ENCODE data around the gene KIF26A. TPM values are rescaled to one million over a fixed set of nuclear protein-coding genes. Genes with fewer than 3 reads are reported as not detected.

KIF26A gene
- total RNA-seq, 1 experiment from 2014 or later: 3.1 TPM

DNA sequence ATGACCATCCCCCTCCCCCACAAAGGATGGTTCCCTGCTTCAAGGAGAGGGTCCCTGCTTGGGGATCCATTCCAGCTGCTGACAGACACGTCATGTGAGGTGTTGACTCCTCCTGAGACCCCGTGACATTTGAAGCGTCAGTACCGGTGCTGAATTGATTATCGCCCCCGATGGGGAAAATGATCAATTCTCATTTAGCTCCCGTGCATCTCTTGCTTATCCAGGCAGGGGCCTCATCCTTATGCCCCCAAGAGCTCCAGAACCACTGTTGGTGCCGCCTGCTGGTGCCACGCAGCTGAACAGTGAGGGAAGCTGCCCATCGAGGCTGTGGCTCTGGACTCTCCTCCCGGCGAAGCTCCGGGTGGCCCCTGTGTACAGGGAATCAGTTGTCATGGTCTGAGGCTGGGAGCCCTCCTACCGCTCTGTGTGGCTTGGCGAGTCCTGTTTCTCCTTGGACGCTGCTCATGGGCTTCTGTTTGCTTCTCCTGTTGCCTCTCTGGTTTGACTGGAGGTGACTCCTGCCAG is 4.6 kb downstream of the KIF26A start:
- no peaks in the 10 kb centered on the region for H4K20me1 ChIP-seq (ENCODE audit: low read length)
- no peaks in the 10 kb centered on the region for H3F3A ChIP-seq (ENCODE audit: low read length, unreplicated experiment)
- TF ChIP-seq EZH2 (IDR thresholded peaks at IDR 0.05; ENCODE audit: low read length, unreplicated experiment) (no peak), EZH2phosphoT487 (IDR thresholded peaks at IDR 0.05; ENCODE audit: borderline replicate concordance, low read length) (no peak)
- TF ChIP-seq, protein P1, sequence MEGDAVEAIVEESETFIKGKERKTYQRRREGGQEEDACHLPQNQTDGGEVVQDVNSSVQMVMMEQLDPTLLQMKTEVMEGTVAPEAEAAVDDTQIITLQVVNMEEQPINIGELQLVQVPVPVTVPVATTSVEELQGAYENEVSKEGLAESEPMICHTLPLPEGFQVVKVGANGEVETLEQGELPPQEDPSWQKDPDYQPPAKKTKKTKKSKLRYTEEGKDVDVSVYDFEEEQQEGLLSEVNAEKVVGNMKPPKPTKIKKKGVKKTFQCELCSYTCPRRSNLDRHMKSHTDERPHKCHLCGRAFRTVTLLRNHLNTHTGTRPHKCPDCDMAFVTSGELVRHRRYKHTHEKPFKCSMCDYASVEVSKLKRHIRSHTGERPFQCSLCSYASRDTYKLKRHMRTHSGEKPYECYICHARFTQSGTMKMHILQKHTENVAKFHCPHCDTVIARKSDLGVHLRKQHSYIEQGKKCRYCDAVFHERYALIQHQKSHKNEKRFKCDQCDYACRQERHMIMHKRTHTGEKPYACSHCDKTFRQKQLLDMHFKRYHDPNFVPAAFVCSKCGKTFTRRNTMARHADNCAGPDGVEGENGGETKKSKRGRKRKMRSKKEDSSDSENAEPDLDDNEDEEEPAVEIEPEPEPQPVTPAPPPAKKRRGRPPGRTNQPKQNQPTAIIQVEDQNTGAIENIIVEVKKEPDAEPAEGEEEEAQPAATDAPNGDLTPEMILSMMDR (conservative IDR thresholded peaks at IDR 0.05; ENCODE audit: low read depth, low read length): peak; percentile 29; the same call in 1 of the 2 replicates
- DNase-seq: no peak
- no peak overlapping the region for H3K4me3 ChIP-seq (ENCODE audit: low read length)
- no peak overlapping the region for H3K9ac ChIP-seq (ENCODE audit: low read length)
- H3K27me3 ChIP-seq (ENCODE audit: low read length): peaks cover 26% of the 10 kb centered on the region
- no peaks in the 10 kb centered on the region for H3K9me3 ChIP-seq (ENCODE audit: low read length)
- H3K36me3 ChIP-seq (ENCODE audit: low read depth, low read length): no peaks in the 10 kb centered on the region
- POLR2A ChIA-PET (ENCODE audit: unreplicated experiment): no interaction called here
- no peak for ATAC-seq
- no peak overlapping the region for H2AFZ ChIP-seq (ENCODE audit: low read length)
- CTCF ChIA-PET: no interaction called here
- peaks cover 2% of the 10 kb centered on the region; the same call in 1 of the 2 replicates for H3K4me1 ChIP-seq (ENCODE audit: insufficient read depth, low read length)
- no TSS peak for BruUV-seq (replicated peaks)
- H3K9me2 ChIP-seq (replicated peaks; ENCODE audit: low read length): no peaks in the 10 kb centered on the region
- H3K27ac ChIP-seq (ENCODE audit: low read length): no peak overlapping the region
- intact Hi-C loops (cut with micrococcal nuclease): no loop called here
- H3K4me2 ChIP-seq (ENCODE audit: low read length): no peak overlapping the region
- no peaks in the 10 kb centered on the region for H3K79me2 ChIP-seq (ENCODE audit: low read length)

DNA sequence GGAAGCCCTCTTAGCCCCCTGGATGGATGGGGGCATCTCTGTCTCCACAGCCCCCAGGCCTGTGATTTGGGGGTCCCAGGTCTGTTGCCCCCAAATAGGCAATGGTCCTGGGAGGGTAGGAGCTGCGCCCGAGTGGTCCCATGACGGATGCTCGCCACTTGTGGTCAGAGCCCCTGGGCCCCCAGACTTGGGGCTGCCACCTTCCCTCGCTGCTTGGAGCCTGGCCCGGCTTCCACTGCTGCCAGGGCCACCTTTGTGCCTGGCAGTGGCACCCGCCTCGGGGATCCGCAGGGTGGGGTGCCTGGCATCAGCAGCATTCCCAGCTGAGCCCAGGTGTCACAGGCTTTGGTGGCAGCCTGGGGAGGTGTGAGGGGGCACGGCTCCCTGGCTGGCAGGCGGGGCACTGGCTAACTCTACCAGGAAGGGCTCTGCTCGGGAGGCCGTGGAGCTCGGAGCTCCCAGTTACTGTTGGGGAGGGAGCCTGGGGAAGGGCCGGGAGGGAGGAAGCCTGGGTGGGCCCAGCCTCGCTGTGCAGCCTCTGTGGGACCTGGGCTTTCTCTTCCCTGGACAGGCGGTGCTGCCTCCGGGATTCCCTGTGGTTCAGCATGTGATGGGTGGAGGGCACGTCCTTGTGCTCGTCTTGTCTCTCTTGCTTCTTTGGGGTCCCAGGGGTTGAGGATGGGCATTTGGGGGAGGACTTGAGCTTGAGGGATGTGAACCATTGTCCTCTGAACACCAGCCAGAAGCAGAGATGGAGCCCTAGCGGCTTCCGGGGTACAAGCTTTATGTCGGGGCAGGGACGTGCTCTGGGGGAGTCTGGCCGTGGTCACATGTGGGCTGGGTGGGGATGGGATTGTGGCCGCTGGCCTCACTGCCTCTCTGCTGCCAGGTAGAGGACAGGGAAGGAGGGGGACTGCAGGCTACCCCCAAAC is 5.4 kb downstream of the KIF26A start:
- Histone ChIP-seq H3K9me2 (replicated peaks; ENCODE audit: low read length) (no peaks in the 10 kb centered on the region), H3K79me2 (ENCODE audit: low read length) (no peaks in the 10 kb centered on the region), H3K27ac (ENCODE audit: low read length) (no peak overlapping the region), H3K4me1 (ENCODE audit: insufficient read depth, low read length) (no peaks in the 10 kb centered on the region), H3K9me3 (ENCODE audit: low read length) (no peaks in the 10 kb centered on the region), H3K4me2 (ENCODE audit: low read length) (no peak overlapping the region), H3F3A (ENCODE audit: low read length, unreplicated experiment) (no peaks in the 10 kb centered on the region), H3K27me3 (ENCODE audit: low read length) (peaks cover 21% of the 10 kb centered on the region), H2AFZ (ENCODE audit: low read length) (no peak overlapping the region), H3K36me3 (ENCODE audit: low read depth, low read length) (no peaks in the 10 kb centered on the region), H3K4me3 (ENCODE audit: low read length) (no peak overlapping the region), H4K20me1 (ENCODE audit: low read length) (no peaks in the 10 kb centered on the region), H3K9ac (ENCODE audit: low read length) (no peak overlapping the region)
- POLR2A ChIA-PET (ENCODE audit: unreplicated experiment): no interaction called here
- intact Hi-C loops (cut with micrococcal nuclease): no loop called here
- no TSS peak for BruUV-seq (replicated peaks)
- DNase-seq (no peak), ATAC-seq (no peak)
- CTCF ChIA-PET: no interaction called here
- TF ChIP-seq, protein P1 (conservative IDR thresholded peaks at IDR 0.05; ENCODE audit: low read depth, low read length): no peak
- TF ChIP-seq EZH2 (IDR thresholded peaks at IDR 0.05; ENCODE audit: low read length, unreplicated experiment): no peak
- no peak for TF ChIP-seq EZH2phosphoT487 (IDR thresholded peaks at IDR 0.05; ENCODE audit: borderline replicate concordance, low read length)

DNA sequence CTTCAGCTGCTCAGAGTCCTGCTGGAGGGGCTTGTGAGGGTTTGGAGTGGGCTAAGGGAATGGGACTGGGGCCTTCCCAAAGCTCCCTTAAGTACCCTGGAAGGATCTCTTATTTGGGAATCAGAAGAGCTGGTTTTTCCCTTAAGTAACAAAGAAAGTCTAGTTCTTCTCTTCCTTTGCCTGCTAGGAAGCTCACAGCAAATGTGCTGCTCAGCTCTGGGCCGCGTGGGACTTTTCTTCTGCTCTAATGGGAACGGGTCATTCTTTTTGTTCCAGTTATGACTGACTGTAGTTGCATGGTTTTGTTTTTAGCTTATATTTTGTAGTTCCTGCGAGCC is 6.0 kb downstream of the KIF26A start:
- no peak for ATAC-seq
- H3K9ac ChIP-seq (ENCODE audit: low read length): no peak overlapping the region
- TF ChIP-seq EZH2phosphoT487 (IDR thresholded peaks at IDR 0.05; ENCODE audit: borderline replicate concordance, low read length) (no peak), EZH2 (IDR thresholded peaks at IDR 0.05; ENCODE audit: low read length, unreplicated experiment) (no peak)
- TF ChIP-seq, protein P1 (conservative IDR thresholded peaks at IDR 0.05; ENCODE audit: low read depth, low read length): no peak
- H3K36me3 ChIP-seq (ENCODE audit: low read depth, low read length): no peaks in the 10 kb centered on the region
- no peak overlapping the region for H3K4me3 ChIP-seq (ENCODE audit: low read length)
- CTCF ChIA-PET: interaction anchor here (0.6 kb wide), 1 partner anchor 67 kb away, joined by 3 read pairs; no protein-coding TSS in a partner anchor
- H3K27me3 ChIP-seq (ENCODE audit: low read length): peaks cover 14% of the 10 kb centered on the region
- no peak overlapping the region for H3K4me2 ChIP-seq (ENCODE audit: low read length)
- DNase-seq: no peak
- no peak overlapping the region for H2AFZ ChIP-seq (ENCODE audit: low read length)
- no peaks in the 10 kb centered on the region for H3F3A ChIP-seq (ENCODE audit: low read length, unreplicated experiment)
- H3K79me2 ChIP-seq (ENCODE audit: low read length): no peaks in the 10 kb centered on the region
- intact Hi-C loops (cut with micrococcal nuclease): no loop called here
- no peaks in the 10 kb centered on the region for H4K20me1 ChIP-seq (ENCODE audit: low read length)
- H3K9me3 ChIP-seq (ENCODE audit: low read length): no peaks in the 10 kb centered on the region
- H3K9me2 ChIP-seq (replicated peaks; ENCODE audit: low read length): no peaks in the 10 kb centered on the region
- H3K27ac ChIP-seq (ENCODE audit: low read length): no peak overlapping the region
- POLR2A ChIA-PET (ENCODE audit: unreplicated experiment): no interaction called here
- no peaks in the 10 kb centered on the region for H3K4me1 ChIP-seq (ENCODE audit: insufficient read depth, low read length)
- no TSS peak for BruUV-seq (replicated peaks)
